ENCODE data around the gene JAGN1. TPM values are rescaled to one million over a fixed set of nuclear protein-coding genes. Genes with fewer than 3 reads are reported as not detected.

The JAGN1 gene
- total RNA-seq, 2 experiments from 2014 or later = 21.0 to 29.5 TPM

DNA sequence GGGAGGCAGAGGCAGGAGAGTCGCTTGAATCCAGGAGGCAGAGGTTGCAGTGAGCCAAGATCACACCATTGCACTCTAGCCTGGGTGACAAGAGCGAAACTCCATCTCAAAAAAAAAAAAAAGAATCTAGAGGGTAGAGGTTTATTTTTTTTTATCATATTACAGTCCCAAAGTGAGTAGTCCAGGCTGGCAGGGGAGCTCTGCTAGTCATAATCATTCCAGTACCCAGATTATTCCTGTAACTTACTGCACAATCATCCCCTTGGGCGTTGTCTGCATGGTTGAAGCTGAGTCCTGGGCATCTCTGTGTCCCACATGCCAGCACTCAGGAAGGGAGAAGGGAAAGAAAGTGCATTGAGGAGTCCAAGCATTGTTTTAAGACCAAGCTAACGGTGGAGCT is 51.8 kb downstream of the JAGN1 start:
- peaks cover 11% of the 10 kb centered on the region for H3K36me3 ChIP-seq (ENCODE audit: insufficient read depth, low read length)
- no peak for DNase-seq (ENCODE audit: low spot score)
- no peak overlapping the region for H3K27ac ChIP-seq (ENCODE audit: low read depth, low read length, poor library complexity, severe bottlenecking)
- no peaks in the 10 kb centered on the region for H4K20me1 ChIP-seq (ENCODE audit: insufficient read depth, low read length)
- no peaks in the 10 kb centered on the region for H3K9me2 ChIP-seq (ENCODE audit: insufficient read depth, low read length)
- no peak overlapping the region for H3K4me3 ChIP-seq (ENCODE audit: low read depth, low read length, poor library complexity, severe bottlenecking)
- TF ChIP-seq EZH2phosphoT487 (IDR thresholded peaks at IDR 0.05; ENCODE audit: borderline replicate concordance, low read depth, low read length) = no peak
- TF ChIP-seq, protein P1, sequence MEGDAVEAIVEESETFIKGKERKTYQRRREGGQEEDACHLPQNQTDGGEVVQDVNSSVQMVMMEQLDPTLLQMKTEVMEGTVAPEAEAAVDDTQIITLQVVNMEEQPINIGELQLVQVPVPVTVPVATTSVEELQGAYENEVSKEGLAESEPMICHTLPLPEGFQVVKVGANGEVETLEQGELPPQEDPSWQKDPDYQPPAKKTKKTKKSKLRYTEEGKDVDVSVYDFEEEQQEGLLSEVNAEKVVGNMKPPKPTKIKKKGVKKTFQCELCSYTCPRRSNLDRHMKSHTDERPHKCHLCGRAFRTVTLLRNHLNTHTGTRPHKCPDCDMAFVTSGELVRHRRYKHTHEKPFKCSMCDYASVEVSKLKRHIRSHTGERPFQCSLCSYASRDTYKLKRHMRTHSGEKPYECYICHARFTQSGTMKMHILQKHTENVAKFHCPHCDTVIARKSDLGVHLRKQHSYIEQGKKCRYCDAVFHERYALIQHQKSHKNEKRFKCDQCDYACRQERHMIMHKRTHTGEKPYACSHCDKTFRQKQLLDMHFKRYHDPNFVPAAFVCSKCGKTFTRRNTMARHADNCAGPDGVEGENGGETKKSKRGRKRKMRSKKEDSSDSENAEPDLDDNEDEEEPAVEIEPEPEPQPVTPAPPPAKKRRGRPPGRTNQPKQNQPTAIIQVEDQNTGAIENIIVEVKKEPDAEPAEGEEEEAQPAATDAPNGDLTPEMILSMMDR (conservative IDR thresholded peaks at IDR 0.05; ENCODE audit: low read length) = no peak
- H3K9me3 ChIP-seq (ENCODE audit: low read length) = no peaks in the 10 kb centered on the region
- no peak overlapping the region for H2AFZ ChIP-seq (ENCODE audit: low read length)
- no peak overlapping the region for H3K4me2 ChIP-seq (ENCODE audit: low read length)
- ChIA-PET POLR2A (interaction anchor here (1.5 kb wide), 1 partner anchor 11 kb away, joined by 4 read pairs; no protein-coding TSS in a partner anchor), CTCF (ENCODE audit: unreplicated experiment) (no interaction called here)
- H3K4me1 ChIP-seq (ENCODE audit: insufficient read depth, low read length, poor library complexity, severe bottlenecking) = no peaks in the 10 kb centered on the region
- intact Hi-C loops (cut with micrococcal nuclease; ENCODE audit: unreplicated experiment) = no loop called here
- no peaks in the 10 kb centered on the region for H3K79me2 ChIP-seq (ENCODE audit: insufficient read depth, low read depth, low read length)
- BruUV-seq (replicated peaks) = no TSS peak

DNA sequence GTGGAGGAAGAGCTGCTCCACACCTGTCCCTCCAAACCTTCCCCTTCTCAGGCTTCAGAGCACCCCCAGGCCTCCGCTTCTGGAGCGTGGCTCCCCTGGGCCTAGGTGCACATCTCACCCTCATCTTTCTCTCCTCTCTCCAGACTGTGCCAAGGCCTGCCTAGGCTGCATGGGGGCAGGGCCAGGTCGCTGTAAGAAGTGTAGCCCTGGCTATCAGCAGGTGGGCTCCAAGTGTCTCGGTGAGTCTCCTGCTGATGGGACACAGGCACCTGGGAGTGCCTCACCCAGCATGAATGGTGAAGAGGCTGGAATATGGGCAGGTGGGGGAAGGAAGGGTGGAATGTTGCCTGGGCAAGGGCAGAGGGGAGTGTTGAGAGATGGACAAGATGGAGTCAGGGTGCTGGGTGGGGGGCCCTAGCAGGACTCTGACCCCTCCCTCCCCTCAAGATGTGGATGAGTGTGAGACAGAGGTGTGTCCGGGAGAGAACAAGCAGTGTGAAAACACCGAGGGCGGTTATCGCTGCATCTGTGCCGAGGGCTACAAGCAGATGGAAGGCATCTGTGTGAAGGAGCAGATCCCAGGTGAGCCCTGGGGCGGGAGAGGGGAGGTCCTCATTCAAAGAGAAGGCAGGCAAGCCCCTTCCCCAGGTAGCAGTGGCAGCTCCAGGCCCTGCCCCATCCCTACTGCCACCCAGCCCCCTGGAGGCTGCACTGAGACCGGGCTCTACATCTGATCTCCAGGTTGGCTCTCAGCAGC is 52.7 kb downstream of the JAGN1 start:
- Histone ChIP-seq H3K4me2 (ENCODE audit: low read length) (no peak overlapping the region), H3K4me1 (ENCODE audit: insufficient read depth, low read length, poor library complexity, severe bottlenecking) (no peaks in the 10 kb centered on the region), H3K9me3 (ENCODE audit: low read length) (no peaks in the 10 kb centered on the region), H3K27ac (ENCODE audit: low read depth, low read length, poor library complexity, severe bottlenecking) (no peak overlapping the region), H3K36me3 (ENCODE audit: insufficient read depth, low read length) (peaks cover 6% of the 10 kb centered on the region), H3K4me3 (ENCODE audit: low read depth, low read length, poor library complexity, severe bottlenecking) (no peak overlapping the region), H4K20me1 (ENCODE audit: insufficient read depth, low read length) (no peaks in the 10 kb centered on the region), H3K9me2 (ENCODE audit: insufficient read depth, low read length) (no peaks in the 10 kb centered on the region), H2AFZ (ENCODE audit: low read length) (no peak overlapping the region), H3K79me2 (ENCODE audit: insufficient read depth, low read depth, low read length) (no peaks in the 10 kb centered on the region)
- no peak for DNase-seq (ENCODE audit: low spot score)
- no peak for TF ChIP-seq EZH2phosphoT487 (IDR thresholded peaks at IDR 0.05; ENCODE audit: borderline replicate concordance, low read depth, low read length)
- TF ChIP-seq, protein P1 (conservative IDR thresholded peaks at IDR 0.05; ENCODE audit: low read length) = no peak
- ChIA-PET CTCF (ENCODE audit: unreplicated experiment) (no interaction called here), POLR2A (interaction anchor here (1.5 kb wide), 1 partner anchor 11 kb away, joined by 4 read pairs; no protein-coding TSS in a partner anchor)
- intact Hi-C loops (cut with micrococcal nuclease; ENCODE audit: unreplicated experiment) = no loop called here
- BruUV-seq (replicated peaks) = no TSS peak

Small RNA genes lying within 50 kb of the gene (small RNA-seq; reads per million reads assigned to genes)
- not detected for gene RNU6-882P

Other genes with a start within 250 kb of the JAGN1 start
- 27.7 and 29.9 TPM in 2 replicates for gene MTMR14, start 241.1 kb upstream of the JAGN1 start, total RNA-seq (2014; rRNA removed; shearing (Covaris generic))
- gene MTMR14, start 241.1 kb upstream of the JAGN1 start, total RNA-seq (2022) = 51.5 and 51.8 TPM in 2 replicates
- 0.08 TPM in 1 of 2 replicates, not detected in the other for gene CPNE9, start 186.8 kb upstream of the JAGN1 start, total RNA-seq (2014; rRNA removed; shearing (Covaris generic))
- gene CPNE9, start 186.8 kb upstream of the JAGN1 start, total RNA-seq (2022) = 0.22 TPM in 1 of 2 replicates, not detected in the other
- 29.2 and 31.9 TPM in 2 replicates for gene BRPF1, start 158.9 kb upstream of the JAGN1 start, total RNA-seq (2014; rRNA removed; shearing (Covaris generic))
- 31.5 and 35.5 TPM in 2 replicates for gene BRPF1, start 158.9 kb upstream of the JAGN1 start, total RNA-seq (2022)
- gene OGG1, start 140.7 kb upstream of the JAGN1 start, total RNA-seq (2014; rRNA removed; shearing (Covaris generic)) = 98.9 and 121 TPM in 2 replicates
- 119 and 120 TPM in 2 replicates for gene OGG1, start 140.7 kb upstream of the JAGN1 start, total RNA-seq (2022)
- not detected in 2 replicates for gene CAMK1, start 120.7 kb upstream of the JAGN1 start, total RNA-seq (2014; rRNA removed; shearing (Covaris generic))
- not detected in 2 replicates for gene CAMK1, start 120.7 kb upstream of the JAGN1 start, total RNA-seq (2022)
- gene TADA3, start 98.1 kb upstream of the JAGN1 start, total RNA-seq (2014; rRNA removed; shearing (Covaris generic)) = 51.6 and 62.0 TPM in 2 replicates
- 56.4 and 58.5 TPM in 2 replicates for gene TADA3, start 98.1 kb upstream of the JAGN1 start, total RNA-seq (2022)
- 89.8 and 99.5 TPM in 2 replicates for gene ARPC4, start 97.5 kb upstream of the JAGN1 start, total RNA-seq (2014; rRNA removed; shearing (Covaris generic))
- 93.5 and 118 TPM in 2 replicates for gene ARPC4, start 97.5 kb upstream of the JAGN1 start, total RNA-seq (2022)
- 65.4 and 65.7 TPM in 2 replicates for gene TTLL3, start 80.3 kb upstream of the JAGN1 start, total RNA-seq (2014; rRNA removed; shearing (Covaris generic))
- 127 and 136 TPM in 2 replicates for gene TTLL3, start 80.3 kb upstream of the JAGN1 start, total RNA-seq (2022)
- gene RPUSD3, start 46.6 kb upstream of the JAGN1 start, total RNA-seq (2014; rRNA removed; shearing (Covaris generic)) = 44.2 and 47.4 TPM in 2 replicates
- gene RPUSD3, start 46.6 kb upstream of the JAGN1 start, total RNA-seq (2022) = 59.2 and 65.2 TPM in 2 replicates
- not detected in 2 replicates for gene CIDEC, start 10.4 kb upstream of the JAGN1 start, total RNA-seq (2014; rRNA removed; shearing (Covaris generic))
- gene CIDEC, start 10.4 kb upstream of the JAGN1 start, total RNA-seq (2022) = not detected in 2 replicates
- gene IL17RE, start 12.2 kb downstream of the JAGN1 start, total RNA-seq (2014; rRNA removed; shearing (Covaris generic)) = 0.06 TPM in 1 of 2 replicates, not detected in the other
- 0.53 and 1.1 TPM in 2 replicates for gene IL17RE, start 12.2 kb downstream of the JAGN1 start, total RNA-seq (2022)
- gene IL17RC, start 26.5 kb downstream of the JAGN1 start, total RNA-seq (2014; rRNA removed; shearing (Covaris generic)) = 0.73 TPM in 1 of 2 replicates, not detected in the other
- 0.23 TPM in 1 of 2 replicates, not detected in the other for gene IL17RC, start 26.5 kb downstream of the JAGN1 start, total RNA-seq (2022)
- 23.4 and 28.6 TPM in 2 replicates for gene CRELD1, start 43.2 kb downstream of the JAGN1 start, total RNA-seq (2014; rRNA removed; shearing (Covaris generic))
- gene CRELD1, start 43.2 kb downstream of the JAGN1 start, total RNA-seq (2022) = 20.9 and 21.6 TPM in 2 replicates
- 1.4 and 2.1 TPM in 2 replicates for gene PRRT3, start 61.8 kb downstream of the JAGN1 start, total RNA-seq (2014; rRNA removed; shearing (Covaris generic))
- gene PRRT3, start 61.8 kb downstream of the JAGN1 start, total RNA-seq (2022) = 4.1 and 4.3 TPM in 2 replicates
- gene EMC3, start 96.2 kb downstream of the JAGN1 start, total RNA-seq (2014; rRNA removed; shearing (Covaris generic)) = 16.1 and 30.6 TPM in 2 replicates
- gene EMC3, start 96.2 kb downstream of the JAGN1 start, total RNA-seq (2022) = 31.7 and 33.4 TPM in 2 replicates
- 112 and 116 TPM in 2 replicates for gene FANCD2, start 135.8 kb downstream of the JAGN1 start, total RNA-seq (2014; rRNA removed; shearing (Covaris generic))
- gene FANCD2, start 135.8 kb downstream of the JAGN1 start, total RNA-seq (2022) = 130 and 134 TPM in 2 replicates
- gene FANCD2OS, start 217.6 kb downstream of the JAGN1 start, total RNA-seq (2014; rRNA removed; shearing (Covaris generic)) = not detected in 2 replicates
- gene FANCD2OS, start 217.6 kb downstream of the JAGN1 start, total RNA-seq (2022) = not detected in 2 replicates
- gene BRK1, start 225.1 kb downstream of the JAGN1 start, total RNA-seq (2014; rRNA removed; shearing (Covaris generic)) = 67.5 and 80.4 TPM in 2 replicates
- gene BRK1, start 225.1 kb downstream of the JAGN1 start, total RNA-seq (2022) = 102 and 105 TPM in 2 replicates

Data from OCI-LY7 (cell line).